ENCODE measurements around the gene PRLR. TPM values are rescaled to one million over a fixed set of nuclear protein-coding genes. Genes with fewer than 3 reads are reported as not detected.
A peak's percentile ranks its signal among the peaks of the same experiment; 100 is the strongest.

PRLR gene
- total and polyA plus RNA-seq, 10 of the 15 experiments (the other 5 are each of a cell fraction or from before 2014, with no cell fraction given), result 0.03 to 8.1 (median 0.20) TPM

GRCh38 chr5:35229076-35230037, 930 bp downstream of the PRLR start:
- intact Hi-C loops (cut with micrococcal nuclease; ENCODE audit: unreplicated experiment) (loop anchor here (1.0 to 5.0 kb wide), 7 partner anchors 17 to 698 kb away; no protein-coding TSS in a partner anchor), in situ Hi-C loops (cut with MboI) (no loop called here)
- ChIA-PET RAD21 (ENCODE audit: unreplicated experiment) (interaction anchor here (0.9 to 5.7 kb wide), 31 partner anchors 10 to 697 kb away, joined by 3 to 108 read pairs (median 6); no protein-coding TSS in a partner anchor), CTCF (interaction anchor here (0.7 to 9.6 kb wide), 31 partner anchors 8 to 696 kb away, joined by 3 to 112 read pairs (median 5); no protein-coding TSS in a partner anchor), SMC1A (ENCODE audit: uncharacterized antibody, unreplicated experiment) (interaction anchor here (0.6 to 11.8 kb wide), 28 partner anchors 8 to 670 kb away, joined by 3 to 224 read pairs (median 6); no protein-coding TSS in a partner anchor), POLR2A (interaction anchor here (0.8 to 5.7 kb wide), 9 partner anchors 8 to 93 kb away, joined by 3 to 46 read pairs (median 6); no protein-coding TSS in a partner anchor)
- no peaks in the 10 kb centered on the region for H3K36me3 ChIP-seq (ENCODE audit: control insufficient read depth in 2 of 2, insufficient read depth in 2 of 2, low read length in 1 of 2)
- peak overlapping the region; percentile 64 for H2AFZ ChIP-seq (ENCODE audit: control insufficient read depth, low read depth, low read length)
- peaks cover 0 to 8% of the 10 kb centered on the region in 2 experiments; a peak in 2 of 4 replicates for H3K27me3 ChIP-seq (replicated peaks in 1 of 2; ENCODE audit: control insufficient read depth in 2 of 2, insufficient read depth in 2 of 2, low read length in 1 of 2)
- WGBS (ENCODE audit: insufficient coverage, insufficient replicate concordance, low lambda C conversion rate, missing lambda C conversion rate), result 8% methylated on average over 28 of the region's 30 CpGs
- no peak overlapping the region for H3K27ac ChIP-seq (ENCODE audit: control insufficient read depth, insufficient read depth)
- FAIRE-seq, result no peak
- peak overlapping the region; percentile 90 for H3K4me2 ChIP-seq (ENCODE audit: control insufficient read depth, insufficient read depth)
- no peaks in the 10 kb centered on the region for H3K4me1 ChIP-seq (ENCODE audit: control insufficient read depth, insufficient read depth, low read length)
- no peaks in the 10 kb centered on the region for H3K79me2 ChIP-seq (ENCODE audit: control insufficient read depth, insufficient read depth, low read length)
- H4K20me1 ChIP-seq (ENCODE audit: control insufficient read depth, insufficient read depth), result no peaks in the 10 kb centered on the region
- H3K4me3 ChIP-seq, result peak overlapping the region; percentile 64
- ATAC-seq, result peak; percentile 74
- H3K9ac ChIP-seq (ENCODE audit: control insufficient read depth, insufficient read depth, low read length), result peak overlapping the region; percentile 44
- no peaks in the 10 kb centered on the region; the same call in 2 of the 3 replicates for H3K9me3 ChIP-seq (replicated peaks; ENCODE audit: control insufficient read depth, insufficient read depth, low read length)
- BruUV-seq (replicated peaks), result TSS peak; percentile 63
- no peak for DNase-seq (ENCODE audit: low read depth, low spot score)
- no peak for TF ChIP-seq POLR2A (IDR thresholded peaks at IDR 0.05; ENCODE audit: low read depth, low read length)
- TF ChIP-seq HCFC1 (IDR thresholded peaks at IDR 0.05; ENCODE audit: low read length), result no peak
- no peak for TF ChIP-seq EED (IDR thresholded peaks at IDR 0.05; ENCODE audit: low read depth)
- no peak for TF ChIP-seq IRF3 (IDR thresholded peaks at IDR 0.05)
- TF ChIP-seq TCF12 (IDR thresholded peaks at IDR 0.05; ENCODE audit: low read depth, low read length), result peak; percentile 26; the same call in 1 of the 2 replicates
- TF ChIP-seq ATF7 (IDR thresholded peaks at IDR 0.05; ENCODE audit: low read depth), result peak; percentile 42
- no peak for TF ChIP-seq FOS (IDR thresholded peaks at IDR 0.05; ENCODE audit: borderline replicate concordance, extremely low read depth, insufficient read length)
- no peak for TF ChIP-seq STAT3 (IDR thresholded peaks at IDR 0.05; ENCODE audit: low read depth, low read length)
- peak; percentile 35 for TF ChIP-seq RAD21 (IDR thresholded peaks at IDR 0.05; ENCODE audit: insufficient read depth, low read depth, low read length)
- TF ChIP-seq SUPT20H (IDR thresholded peaks at IDR 0.05; ENCODE audit: borderline replicate concordance, control insufficient read depth, low read depth, low read length), result no peak
- no peak for TF ChIP-seq BCL3 (IDR thresholded peaks at IDR 0.05; ENCODE audit: borderline replicate concordance, insufficient read depth, low read depth, low read length, poor library complexity, severe bottlenecking)
- TF ChIP-seq WRNIP1 (IDR thresholded peaks at IDR 0.05; ENCODE audit: borderline replicate concordance, low read depth, low read length), result no peak
- no peak for TF ChIP-seq PML (IDR thresholded peaks at IDR 0.05; ENCODE audit: low read length)
- TF ChIP-seq ATF3 (IDR thresholded peaks at IDR 0.05; ENCODE audit: borderline replicate concordance, extremely low read depth, low read depth, low read length), result no peak
- TF ChIP-seq, protein P1, sequence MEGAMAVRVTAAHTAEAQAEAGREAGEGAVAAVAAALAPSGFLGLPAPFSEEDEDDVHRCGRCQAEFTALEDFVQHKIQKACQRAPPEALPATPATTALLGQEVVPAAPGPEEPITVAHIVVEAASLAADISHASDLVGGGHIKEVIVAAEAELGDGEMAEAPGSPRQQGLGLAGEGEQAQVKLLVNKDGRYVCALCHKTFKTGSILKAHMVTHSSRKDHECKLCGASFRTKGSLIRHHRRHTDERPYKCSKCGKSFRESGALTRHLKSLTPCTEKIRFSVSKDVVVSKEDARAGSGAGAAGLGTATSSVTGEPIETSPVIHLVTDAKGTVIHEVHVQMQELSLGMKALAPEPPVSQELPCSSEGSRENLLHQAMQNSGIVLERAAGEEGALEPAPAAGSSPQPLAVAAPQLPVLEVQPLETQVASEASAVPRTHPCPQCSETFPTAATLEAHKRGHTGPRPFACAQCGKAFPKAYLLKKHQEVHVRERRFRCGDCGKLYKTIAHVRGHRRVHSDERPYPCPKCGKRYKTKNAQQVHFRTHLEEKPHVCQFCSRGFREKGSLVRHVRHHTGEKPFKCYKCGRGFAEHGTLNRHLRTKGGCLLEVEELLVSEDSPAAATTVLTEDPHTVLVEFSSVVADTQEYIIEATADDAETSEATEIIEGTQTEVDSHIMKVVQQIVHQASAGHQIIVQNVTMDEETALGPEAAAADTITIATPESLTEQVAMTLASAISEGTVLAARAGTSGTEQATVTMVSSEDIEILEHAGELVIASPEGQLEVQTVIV (IDR thresholded peaks at IDR 0.05; ENCODE audit: borderline replicate concordance, partially characterized antibody), result no peak
- TF ChIP-seq SIN3A (IDR thresholded peaks at IDR 0.05; ENCODE audit: low read depth, low read length), result peak; percentile 31; the same call in 1 of the 2 replicates
